G401 (cell line): ENCODE data around the gene PRDM16. TPM values are rescaled to one million over a fixed set of nuclear protein-coding genes. Genes with fewer than 3 reads are reported as not detected.

Source experiments
- DNase-seq: peaks from one replicate; pipeline ENCODE4 v3.0.0-alpha.2; 2015; ENCODE audit warnings: low spot score
- in situ Hi-C: cut with HindIII; loops from 2 replicates; pipeline ENCODE4 v1.10.0; 2016; ENCODE audit warnings: low sequenced_read_pairs, mixed read lengths
- total RNA-seq: library from RNA; depleted of rRNA; stranded (reverse); fragments of >200 nt; shearing (Covaris generic); gene quantifications from 2 replicates; pipeline ENCODE4 v1.2.3, GENCODE V29; 2014

Gene PRDM16
- total RNA-seq, 1 experiment from 2014 or later = 2.8 TPM

- DNase-seq = no peak
- in situ Hi-C loops = no loop called here
Observed at GRCh38 chr1:3340548-3341235, 271.7 kb downstream of the PRDM16 start.

- DNase-seq = no peak
Observed at GRCh38 chr1:3341236-3341994, 272.4 kb downstream of the PRDM16 start.

DNA sequence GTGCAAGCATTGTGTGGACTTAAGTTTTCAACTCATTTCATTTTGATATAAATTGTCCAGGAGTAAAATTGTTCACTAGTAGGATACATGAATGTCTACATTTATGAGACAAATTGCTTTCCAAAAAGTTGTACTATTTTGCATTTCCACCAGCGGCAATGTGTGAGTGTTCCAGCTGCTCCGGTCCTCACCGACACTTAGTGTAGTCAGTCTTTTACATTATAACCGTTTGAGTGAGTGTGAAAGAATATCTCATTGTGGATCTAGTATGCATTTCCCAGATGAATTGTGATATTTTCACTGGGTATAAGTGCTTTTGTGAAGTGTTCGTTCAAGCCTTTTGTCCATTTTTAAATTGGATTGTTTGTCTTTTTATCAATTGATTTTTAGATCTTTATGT is 274.0 kb downstream of the PRDM16 start:
- in situ Hi-C loops = no loop called here

More at GRCh38 chr1:3341236-3341994, 272.4 kb downstream of the PRDM16 start:
- in situ Hi-C loops = no loop called here

GRCh38 chr1:3344395-3344794 is 275.4 kb downstream of the PRDM16 start:
- in situ Hi-C loops = no loop called here

More for the DNA sequence above, 274.0 kb downstream of the PRDM16 start:
- no peak for DNase-seq

DNA sequence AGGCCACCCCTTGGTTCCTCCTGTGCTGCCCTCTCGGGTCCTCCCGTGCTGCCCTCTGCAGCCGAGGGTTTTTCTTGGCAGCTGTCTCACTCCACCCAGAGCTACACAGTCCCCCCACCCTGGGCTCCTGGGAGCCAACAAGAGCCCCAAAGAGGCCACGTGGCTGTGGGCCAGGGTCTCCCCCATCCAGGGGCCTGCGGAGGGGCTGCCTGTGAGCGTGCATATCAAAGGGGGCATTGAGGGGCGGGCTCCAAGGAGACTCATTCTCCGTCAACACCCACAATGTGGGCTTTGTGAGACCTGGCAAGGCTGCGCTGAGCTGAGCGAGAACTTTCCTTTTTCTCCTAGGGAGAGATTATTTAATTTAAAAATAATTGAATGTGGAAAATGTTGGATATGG is 276.8 kb downstream of the PRDM16 start:
- in situ Hi-C loops = no loop called here
- no peak for DNase-seq

More at GRCh38 chr1:3344395-3344794, 275.4 kb downstream of the PRDM16 start:
- DNase-seq = no peak

- in situ Hi-C loops = no loop called here
- no peak for DNase-seq
Observed at GRCh38 chr1:3346478-3346877, 277.5 kb downstream of the PRDM16 start.

DNA sequence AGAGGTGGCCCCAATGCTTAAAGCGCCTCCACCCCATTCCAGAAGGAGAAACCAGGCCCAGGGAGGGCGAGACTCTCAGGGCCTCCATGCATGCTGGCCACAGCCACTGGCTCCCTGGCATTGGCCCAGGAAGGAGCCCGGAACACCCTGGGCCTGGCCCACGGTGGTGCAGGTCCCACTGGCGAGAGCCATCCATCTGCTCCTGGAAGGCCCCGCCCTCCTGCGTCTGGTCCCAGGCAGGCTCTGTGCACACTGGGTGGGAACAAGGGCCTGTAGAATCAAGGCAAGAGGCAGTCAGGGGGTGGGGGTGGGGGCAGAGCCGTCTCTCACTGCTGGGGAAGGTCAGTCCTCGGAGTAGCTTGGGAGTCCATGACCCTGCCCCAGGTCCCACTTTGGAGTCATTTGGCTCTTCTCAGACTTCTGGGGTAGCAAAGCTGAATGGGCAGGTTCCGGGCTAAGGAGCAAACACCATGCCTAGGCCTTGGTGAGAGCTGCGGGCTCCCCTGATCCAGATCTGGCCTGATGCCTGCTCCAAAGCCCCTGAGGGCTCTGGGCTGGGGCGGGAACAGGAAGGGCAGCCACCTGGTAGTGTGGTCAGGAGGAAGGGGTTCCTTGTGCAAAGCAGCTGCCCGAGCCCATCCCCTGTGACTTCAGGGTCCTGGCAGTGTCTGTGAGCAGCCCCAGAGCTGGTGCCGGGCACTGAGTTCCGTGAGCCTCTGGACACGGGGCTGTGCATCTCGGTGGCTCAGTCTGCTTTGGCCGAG is 278.4 kb downstream of the PRDM16 start:
- in situ Hi-C loops = no loop called here
- no peak for DNase-seq

GRCh38 chr1:3348196-3348865 is 279.3 kb downstream of the PRDM16 start:
- in situ Hi-C loops = no loop called here
- DNase-seq = peak; percentile 39

- in situ Hi-C loops = no loop called here
- no peak for DNase-seq
Observed at GRCh38 chr1:3349161-3349967, 280.4 kb downstream of the PRDM16 start.

DNA sequence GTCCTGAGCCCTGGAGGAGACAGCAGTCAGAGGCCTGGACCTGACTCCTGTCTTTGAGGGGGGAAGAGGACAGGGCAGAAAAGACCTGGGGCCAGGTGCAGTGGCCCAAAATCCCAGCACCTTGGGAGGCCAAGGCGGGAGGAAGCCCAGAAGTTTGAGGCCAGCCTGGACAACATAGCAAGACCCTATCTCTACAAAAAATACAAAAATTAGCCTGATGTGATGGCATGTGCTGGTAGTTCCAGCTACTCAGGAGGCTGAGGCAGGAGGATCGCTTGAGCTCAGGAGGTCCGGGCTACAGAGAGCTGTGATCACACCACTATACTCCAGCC is 280.9 kb downstream of the PRDM16 start:
- no peak for DNase-seq
- in situ Hi-C loops = no loop called here

DNA sequence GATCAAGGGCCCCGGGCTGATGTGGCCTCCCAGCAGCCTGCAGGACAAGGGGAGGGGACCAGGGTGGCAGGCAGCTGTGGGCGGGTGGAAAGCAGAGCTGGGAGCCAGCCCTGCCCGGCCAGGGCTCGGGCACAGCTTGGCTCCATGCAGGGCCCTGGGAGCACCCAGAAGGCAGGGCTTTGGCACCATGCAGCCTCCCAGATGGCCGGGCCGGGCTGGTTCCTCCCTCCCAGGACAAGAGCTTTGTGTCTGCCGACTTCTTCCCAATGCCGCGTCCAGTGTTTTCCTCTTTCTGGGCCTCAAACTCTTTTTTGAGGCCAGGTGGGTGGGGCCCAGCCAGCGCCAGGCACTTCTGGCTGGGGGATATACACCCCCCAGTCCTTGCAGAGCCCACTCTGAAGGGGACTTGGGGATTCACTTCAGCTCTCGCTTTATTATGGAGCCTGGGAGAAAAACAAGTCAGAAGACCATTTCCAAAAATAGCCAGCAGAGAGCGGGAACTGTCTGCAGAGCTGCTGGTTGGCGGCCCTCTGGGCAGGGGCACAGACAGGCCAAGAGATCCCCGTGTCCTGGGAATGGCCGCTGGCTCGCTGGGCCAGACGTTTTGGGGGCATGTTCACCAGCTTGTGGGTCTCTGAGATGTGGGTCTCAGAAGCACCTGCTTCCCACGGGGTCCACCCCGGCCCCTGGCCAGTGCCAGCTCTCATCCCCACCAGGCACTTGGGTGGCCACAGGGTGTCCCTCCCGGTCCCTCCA is 281.7 kb downstream of the PRDM16 start:
- in situ Hi-C loops = no loop called here
- peak; percentile 40 for DNase-seq

- in situ Hi-C loops = no loop called here
- no peak for DNase-seq
Observed at GRCh38 chr1:3351449-3352298, 282.7 kb downstream of the PRDM16 start.

DNA sequence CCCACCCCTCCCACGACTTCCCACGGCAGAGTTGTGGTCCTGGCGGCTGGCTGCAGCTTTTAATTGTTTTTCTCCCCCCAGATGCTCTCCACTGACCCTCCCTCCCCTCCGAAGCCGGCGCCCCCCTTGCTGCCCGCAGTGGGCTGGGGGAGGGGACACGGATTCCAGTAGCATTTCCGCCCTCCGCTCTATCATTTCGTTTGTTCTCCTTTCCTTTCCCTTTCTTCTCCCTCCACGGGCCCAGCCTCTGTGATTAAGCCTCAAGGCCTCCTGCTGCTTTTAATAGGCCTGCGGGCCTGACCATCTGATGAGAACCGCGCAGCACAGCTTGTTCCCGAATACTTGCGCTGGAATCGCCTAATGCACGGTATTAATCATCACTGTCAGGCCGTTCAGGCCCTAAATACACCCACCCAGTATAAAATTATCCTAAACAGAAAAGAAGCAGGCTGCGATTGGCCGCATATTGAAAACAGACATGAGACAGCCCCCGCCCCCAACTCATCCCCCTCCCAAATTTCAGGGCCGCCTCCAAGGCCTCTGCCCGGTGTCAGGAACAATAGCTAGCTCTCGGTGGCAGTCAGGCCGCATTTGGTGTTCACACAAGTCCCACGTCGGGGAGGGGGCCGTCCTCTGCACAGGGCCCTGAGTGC is 283.4 kb downstream of the PRDM16 start:
- in situ Hi-C loops = no loop called here
- DNase-seq = no peak

DNA sequence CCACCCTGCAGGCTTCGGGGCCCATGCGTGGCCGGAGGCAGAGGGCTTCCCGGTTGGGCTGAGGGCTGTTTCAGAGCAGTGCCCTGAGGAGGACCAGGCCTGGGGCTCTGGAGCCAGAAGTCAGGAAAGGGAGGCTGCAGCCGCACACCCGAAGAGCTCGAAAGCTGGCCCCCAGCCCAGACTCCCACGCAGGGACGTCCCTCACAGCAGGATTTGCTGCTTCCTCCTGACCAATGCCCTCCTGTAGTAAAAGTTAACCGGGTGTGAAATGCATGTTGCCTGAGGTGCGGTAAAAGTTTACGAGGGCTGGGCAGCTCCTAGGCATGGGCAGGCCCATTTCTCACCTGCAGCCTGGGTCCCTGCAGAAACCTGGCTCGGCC is 283.9 kb downstream of the PRDM16 start:
- DNase-seq = no peak
- in situ Hi-C loops = no loop called here

DNA sequence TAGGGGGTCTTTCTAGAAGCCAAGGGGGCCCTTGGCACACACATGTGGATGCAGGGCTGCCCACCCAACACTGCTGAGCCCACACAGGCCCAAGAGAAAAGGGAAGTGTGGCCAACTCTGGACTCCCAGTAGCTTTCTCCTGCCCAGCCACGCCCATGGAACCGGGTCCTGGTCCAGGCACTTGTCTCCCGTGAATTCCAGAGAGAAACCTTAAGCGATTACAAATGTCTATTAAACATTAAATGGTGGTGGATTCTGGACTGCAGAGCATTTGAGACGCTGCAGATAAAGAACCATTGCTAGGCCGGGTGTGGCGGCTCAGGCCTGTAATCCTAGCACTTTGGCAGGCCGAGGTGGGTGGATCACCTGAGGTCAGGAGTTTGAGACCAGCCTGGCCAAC is 284.9 kb downstream of the PRDM16 start:
- in situ Hi-C loops = no loop called here
- DNase-seq = no peak

- in situ Hi-C loops = no loop called here
- no peak for DNase-seq
Observed at GRCh38 chr1:3355089-3355488, 286.1 kb downstream of the PRDM16 start.
